Lung (tissue), 12 donors: ENCODE results near the gene NME8. TPM values are rescaled to one million over a fixed set of nuclear protein-coding genes. Genes with fewer than 3 reads are reported as not detected.

Source experiments
- ATAC-seq: fragments of 200-7000 bp; cut with Tn5 transposase; one replicate; pipeline ENCODE4 v1.9.1; 2020; ENCODE audit warnings: moderate number of reproducible peaks; ENCODE audit not compliant: insufficient read depth, low FRiP score
- DNase-seq, 3 donors: peaks; one replicate each; pipeline ENCODE4 v3.0.0-alpha.2; 2013 to 2017
- H3K27ac ChIP-seq, 2 donors: one replicate each; pipeline ENCODE4 v1.5.1; 2013; ENCODE audit warnings: mild to moderate bottlenecking in 2 of 2, moderate library complexity in 2 of 2, control low read depth in 1 of 2, inconsistent platforms in 1 of 2, low read depth in 1 of 2, low read length in 1 of 2
- H3K27me3 ChIP-seq, 3 donors: one replicate each; pipeline ENCODE4 v1.5.1; 2013; ENCODE audit warnings: low read length in 2 of 3; ENCODE audit not compliant: control insufficient read depth in 3 of 3, insufficient read depth in 3 of 3
- H3K36me3 ChIP-seq, 4 donors: one replicate each; pipeline ENCODE4 v1.5.1; 2013; ENCODE audit warnings: low read length in 4 of 4, mild to moderate bottlenecking in 1 of 4, moderate library complexity in 1 of 4; ENCODE audit not compliant: control insufficient read depth in 4 of 4, insufficient read depth in 4 of 4
- H3K4me1 ChIP-seq, 5 donors: one replicate each; pipeline ENCODE4 v1.5.1; 2013; ENCODE audit warnings: low read length in 5 of 5, mild to moderate bottlenecking in 2 of 5, moderate library complexity in 1 of 5; ENCODE audit not compliant: control insufficient read depth in 5 of 5, insufficient read depth in 5 of 5
- H3K4me3 ChIP-seq: one replicate; pipeline ENCODE4 v1.5.1; 2013; ENCODE audit warnings: mild to moderate bottlenecking, control low read depth, moderate library complexity
- H3K9ac ChIP-seq, 2 donors: one replicate each; pipeline ENCODE4 v1.5.1; 2013; ENCODE audit warnings: low read length in 2 of 2, control low read depth in 1 of 2; ENCODE audit not compliant: insufficient read depth in 1 of 2
- H3K9me3 ChIP-seq, 4 donors: one replicate each; pipeline ENCODE4 v1.5.1; 2013; ENCODE audit warnings: low read length in 3 of 4, mild to moderate bottlenecking in 1 of 4, moderate library complexity in 1 of 4; ENCODE audit not compliant: control insufficient read depth in 4 of 4, insufficient read depth in 3 of 4
- CTCF ChIP-seq: IDR thresholded peaks from 2 replicates; pipeline ENCODE4 v1.5.1; 2012; ENCODE audit warnings: mild to moderate bottlenecking; ENCODE audit errors: control extremely low read depth, extremely low read depth
- WGBS, 2 donors: extraction: QIAGEN DNeasy Blood & Tissue Kit; methylation state at CpG; one replicate each; pipeline ENCODE4 v1.1.7; 2013; 5-methylcytosine and 5-hydroxymethylcytosine counted together
- polyA plus RNA-seq, 2 donors: library from polyadenylated mRNA; stranded (reverse); fragments of 200-250 nt; gene quantifications; one replicate each; pipeline ENCODE4 v1.2.1, GENCODE V29; 2013
- total RNA-seq, 2 donors: library from RNA; depleted of rRNA in 1 of 2; stranded (reverse); fragments of >200 nt in 1 of 2; gene quantifications; one replicate each; pipeline ENCODE4 v1.2.1, GENCODE V29; 2014 to 2021
- donor health status: control.
- donor health status: control.
- donor health status: Bipolar disorder and iron deficiency.
- donor health status: healthy.
- donor health status: DM: yes; HTN: yes; CAD: no.

Gene NME8
- total and polyA plus RNA-seq, 4 donors, result 0.28 to 1.8 (median 0.71) TPM

DNA sequence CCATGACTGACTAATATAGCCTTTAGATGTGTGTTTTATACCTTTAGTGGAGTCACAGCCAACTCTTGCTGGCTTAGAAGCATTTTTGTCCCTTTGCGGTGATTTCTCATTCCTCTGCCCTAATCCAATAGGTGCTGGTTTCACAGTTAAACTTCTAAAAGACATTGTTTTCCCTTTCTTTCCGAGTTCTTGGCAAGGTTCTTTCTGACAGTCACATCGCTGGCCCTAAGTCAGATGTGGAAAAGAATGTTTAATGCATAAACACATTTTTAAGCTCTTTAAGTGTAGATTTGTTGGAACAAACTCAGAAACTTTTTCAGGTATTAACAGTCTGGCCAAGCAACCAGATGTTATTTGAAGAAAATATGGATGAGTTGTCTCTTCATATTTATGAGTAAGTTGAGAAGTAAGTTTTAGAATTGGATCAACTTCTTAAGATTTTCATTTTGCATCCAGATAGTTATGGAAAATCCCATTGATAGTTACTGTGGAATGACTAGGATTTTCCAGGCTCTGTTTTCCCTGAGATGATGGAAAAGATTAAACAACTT is 76.2 kb downstream of the NME8 start:
- Histone ChIP-seq H3K36me3 (peaks cover 0 to 4% (median under 1%) of the 10 kb centered on the region in 4 donors), H3K27me3 (peaks cover 0 to 1% (median 0%) of the 10 kb centered on the region in 3 donors), H3K27ac (no peak overlapping the region), H3K4me3 (no peak overlapping the region), H3K9ac (no peak overlapping the region), H3K9me3 (peaks cover 0 to 8% (median 2%) of the 10 kb centered on the region in 4 donors), H3K4me1 (peaks cover 0 to 14% (median 4%) of the 10 kb centered on the region in 5 donors)
- ATAC-seq, result no peak
- no peak for DNase-seq
- no peak for TF ChIP-seq CTCF
- 71 to 85% methylated on average over 3 of the region's 3 CpGs for WGBS, 2 donors

- 92 to 97% methylated on average over 1 of the region's 1 CpG for WGBS, 2 donors
- H3K36me3 ChIP-seq, result peaks cover 0 to 4% (median under 1%) of the 10 kb centered on the region in 4 donors
- H3K4me3 ChIP-seq, result no peak overlapping the region
- no peak for DNase-seq
- no peak for TF ChIP-seq CTCF
- H3K27me3 ChIP-seq, result no peaks in the 10 kb centered on the region
- H3K9me3 ChIP-seq, result peaks cover 0 to 8% (median 2%) of the 10 kb centered on the region in 4 donors
- H3K4me1 ChIP-seq, result peaks cover 0 to 14% (median 4%) of the 10 kb centered on the region in 5 donors
- ATAC-seq, result no peak
- H3K27ac ChIP-seq, result no peak overlapping the region
- no peak overlapping the region for H3K9ac ChIP-seq
These were observed 77.2 kb downstream of the NME8 start for GRCh38 chr7:37925620-37926019.

- WGBS, 2 donors, result 73 to 85% methylated on average over 2 of the region's 2 CpGs
- H3K4me1 ChIP-seq, result peaks cover 0 to 9% (median 0%) of the 10 kb centered on the region in 5 donors
- ATAC-seq, result no peak
These were observed 79.5 kb downstream of the NME8 start for GRCh38 chr7:37927773-37928444.

More at GRCh38 chr7:37927773-37928444, 79.5 kb downstream of the NME8 start:
- H3K27me3 ChIP-seq, result no peaks in the 10 kb centered on the region
- no peak overlapping the region for H3K9ac ChIP-seq
- no peak overlapping the region for H3K4me3 ChIP-seq
- H3K36me3 ChIP-seq, result peaks cover 0 to 4% (median under 1%) of the 10 kb centered on the region in 4 donors
- DNase-seq, result peak in 1 of 3 donors; percentile 35
- no peak overlapping the region for H3K27ac ChIP-seq
- H3K9me3 ChIP-seq, result peaks cover 0 to 8% (median 2%) of the 10 kb centered on the region in 4 donors
- TF ChIP-seq CTCF, result no peak
